ENCODE data around the gene FOXA1.
A peak's percentile ranks its signal among the peaks of the same experiment; 100 is the strongest.

The FOXA1 gene

GRCh38 chr14:37553935-37554550, 41.0 kb downstream of the FOXA1 start:
- Histone ChIP-seq H3K36me3 (ENCODE audit: control insufficient read depth, insufficient read depth, low read length) (no peaks in the 10 kb centered on the region), H3K27ac (ENCODE audit: low read depth, low read length, severe bottlenecking) (no peak overlapping the region), H3K9me3 (ENCODE audit: control insufficient read depth, low read length) (no peaks in the 10 kb centered on the region), H3K4me3 (ENCODE audit: extremely low read depth, insufficient read depth, low read length, poor library complexity, severe bottlenecking) (no peak overlapping the region), H3K4me1 (ENCODE audit: control insufficient read depth, insufficient read depth, low read length, poor library complexity, severe bottlenecking) (no peaks in the 10 kb centered on the region)
- WGBS, 2 experiments (ENCODE audit: insufficient coverage in 2 of 2), result 89 to 100% methylated on average over 1 of the region's 1 CpG

GRCh38 chr14:37551119-37551518, 43.9 kb downstream of the FOXA1 start:
- no peaks in the 10 kb centered on the region for H3K9me3 ChIP-seq (ENCODE audit: control insufficient read depth, low read length)
- H3K36me3 ChIP-seq (ENCODE audit: control insufficient read depth, insufficient read depth, low read length), result no peaks in the 10 kb centered on the region
- no peak overlapping the region for H3K4me3 ChIP-seq (ENCODE audit: extremely low read depth, insufficient read depth, low read length, poor library complexity, severe bottlenecking)
- peaks cover 8% of the 10 kb centered on the region for H3K4me1 ChIP-seq (ENCODE audit: control insufficient read depth, insufficient read depth, low read length, poor library complexity, severe bottlenecking)
- no CpG with 5 or more reads among the region's 1 CpG for WGBS, 2 experiments (ENCODE audit: insufficient coverage in 2 of 2)
- no peak overlapping the region for H3K27ac ChIP-seq (ENCODE audit: low read depth, low read length, severe bottlenecking)

GRCh38 chr14:37550511-37550910, 44.5 kb downstream of the FOXA1 start:
- no peak overlapping the region for H3K27ac ChIP-seq (ENCODE audit: low read depth, low read length, severe bottlenecking)
- H3K9me3 ChIP-seq (ENCODE audit: control insufficient read depth, low read length), result no peaks in the 10 kb centered on the region
- peaks cover 8% of the 10 kb centered on the region for H3K4me1 ChIP-seq (ENCODE audit: control insufficient read depth, insufficient read depth, low read length, poor library complexity, severe bottlenecking)
- 100% methylated on average over 1 of the region's 5 CpGs for WGBS, 2 experiments (ENCODE audit: insufficient coverage in 2 of 2)
- H3K36me3 ChIP-seq (ENCODE audit: control insufficient read depth, insufficient read depth, low read length), result no peaks in the 10 kb centered on the region
- H3K4me3 ChIP-seq (ENCODE audit: extremely low read depth, insufficient read depth, low read length, poor library complexity, severe bottlenecking), result no peak overlapping the region

GRCh38 chr14:37546621-37547447, 48.2 kb downstream of the FOXA1 start:
- H3K27ac ChIP-seq (ENCODE audit: low read depth, low read length, severe bottlenecking), result peak overlapping the region; percentile 30
- 71 to 91% methylated on average over 2 to 4 of the region's 6 CpGs for WGBS, 2 experiments (ENCODE audit: insufficient coverage in 2 of 2)

GRCh38 chr14:37545174-37545573, 49.9 kb downstream of the FOXA1 start:
- peaks cover 8% of the 10 kb centered on the region for H3K4me1 ChIP-seq (ENCODE audit: control insufficient read depth, insufficient read depth, low read length, poor library complexity, severe bottlenecking)

More at GRCh38 chr14:37546621-37547447, 48.2 kb downstream of the FOXA1 start:
- Histone ChIP-seq H3K9me3 (ENCODE audit: control insufficient read depth, low read length) (no peaks in the 10 kb centered on the region), H3K36me3 (ENCODE audit: control insufficient read depth, insufficient read depth, low read length) (no peaks in the 10 kb centered on the region), H3K4me3 (ENCODE audit: extremely low read depth, insufficient read depth, low read length, poor library complexity, severe bottlenecking) (no peak overlapping the region), H3K4me1 (ENCODE audit: control insufficient read depth, insufficient read depth, low read length, poor library complexity, severe bottlenecking) (peaks cover 8% of the 10 kb centered on the region)

GRCh38 chr14:37544407-37544806, 50.6 kb downstream of the FOXA1 start:
- no peaks in the 10 kb centered on the region for H3K9me3 ChIP-seq (ENCODE audit: control insufficient read depth, low read length)
- H3K4me3 ChIP-seq (ENCODE audit: extremely low read depth, insufficient read depth, low read length, poor library complexity, severe bottlenecking), result no peak overlapping the region
- peaks cover 8% of the 10 kb centered on the region for H3K4me1 ChIP-seq (ENCODE audit: control insufficient read depth, insufficient read depth, low read length, poor library complexity, severe bottlenecking)
- no peaks in the 10 kb centered on the region for H3K36me3 ChIP-seq (ENCODE audit: control insufficient read depth, insufficient read depth, low read length)
- WGBS, 2 experiments (ENCODE audit: insufficient coverage in 2 of 2), result 88% methylated on average over 1 of the region's 2 CpGs; no CpG with 5 or more reads in 1 of the 2 experiments
- H3K27ac ChIP-seq (ENCODE audit: low read depth, low read length, severe bottlenecking), result no peak overlapping the region

More at GRCh38 chr14:37545174-37545573, 49.9 kb downstream of the FOXA1 start:
- Histone ChIP-seq H3K27ac (ENCODE audit: low read depth, low read length, severe bottlenecking) (no peak overlapping the region), H3K36me3 (ENCODE audit: control insufficient read depth, insufficient read depth, low read length) (no peaks in the 10 kb centered on the region), H3K9me3 (ENCODE audit: control insufficient read depth, low read length) (no peaks in the 10 kb centered on the region), H3K4me3 (ENCODE audit: extremely low read depth, insufficient read depth, low read length, poor library complexity, severe bottlenecking) (no peak overlapping the region)

GRCh38 chr14:37539992-37540391, 55.1 kb downstream of the FOXA1 start:
- no CpG with 5 or more reads among the region's 1 CpG for WGBS, 2 experiments (ENCODE audit: insufficient coverage in 2 of 2)
- no peaks in the 10 kb centered on the region for H3K9me3 ChIP-seq (ENCODE audit: control insufficient read depth, low read length)
- H3K27ac ChIP-seq (ENCODE audit: low read depth, low read length, severe bottlenecking), result no peak overlapping the region
- no peaks in the 10 kb centered on the region for H3K36me3 ChIP-seq (ENCODE audit: control insufficient read depth, insufficient read depth, low read length)
- no peak overlapping the region for H3K4me3 ChIP-seq (ENCODE audit: extremely low read depth, insufficient read depth, low read length, poor library complexity, severe bottlenecking)
- H3K4me1 ChIP-seq (ENCODE audit: control insufficient read depth, insufficient read depth, low read length, poor library complexity, severe bottlenecking), result no peaks in the 10 kb centered on the region

Measured in mesodermal cell (in vitro differentiated cells).